GM18526 (cell line): ENCODE data around the gene RASSF8.

Source experiments
- POLR2A ChIP-seq: IDR thresholded peaks from 3 replicates; pipeline ENCODE4 v1.6.1; 2011; ENCODE audit not compliant: insufficient read length; ENCODE audit errors: extremely low read depth

Gene RASSF8

DNA sequence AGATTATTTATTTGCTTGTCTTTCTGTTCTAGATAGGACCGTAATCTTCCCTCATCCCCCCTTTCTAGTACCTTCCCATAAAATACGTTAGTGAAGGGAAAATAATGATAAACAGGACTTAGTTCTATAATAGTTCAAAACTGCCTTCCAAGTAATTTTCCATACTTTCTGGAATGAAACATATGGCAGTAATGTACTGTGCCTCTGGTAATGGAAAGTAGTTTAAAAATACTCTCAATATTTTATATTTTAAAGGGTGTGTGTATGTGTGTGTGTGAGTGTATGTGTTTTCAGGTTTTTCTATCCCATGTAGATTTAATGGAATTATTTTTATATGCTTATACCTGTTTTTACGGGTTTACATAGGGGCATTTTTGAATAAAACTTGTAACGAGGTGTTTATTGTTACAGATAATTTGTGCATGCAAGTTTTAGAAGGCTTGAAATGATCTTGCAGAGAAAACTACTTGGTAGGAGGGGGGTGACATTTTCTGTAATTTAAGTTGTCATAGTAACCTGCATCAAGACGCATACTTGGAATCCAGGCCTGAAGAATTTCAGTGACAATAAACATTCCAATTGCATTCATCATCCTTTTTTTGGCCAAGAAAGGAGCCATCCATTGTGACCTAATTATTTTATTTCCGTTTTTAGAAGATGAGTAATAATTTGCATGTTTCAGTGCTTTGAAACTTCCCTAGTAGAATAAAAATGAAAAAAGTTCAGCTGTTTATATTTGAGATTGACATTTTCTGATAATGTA, 38.9 kb downstream of the RASSF8 start:
- no peak for TF ChIP-seq POLR2A

DNA sequence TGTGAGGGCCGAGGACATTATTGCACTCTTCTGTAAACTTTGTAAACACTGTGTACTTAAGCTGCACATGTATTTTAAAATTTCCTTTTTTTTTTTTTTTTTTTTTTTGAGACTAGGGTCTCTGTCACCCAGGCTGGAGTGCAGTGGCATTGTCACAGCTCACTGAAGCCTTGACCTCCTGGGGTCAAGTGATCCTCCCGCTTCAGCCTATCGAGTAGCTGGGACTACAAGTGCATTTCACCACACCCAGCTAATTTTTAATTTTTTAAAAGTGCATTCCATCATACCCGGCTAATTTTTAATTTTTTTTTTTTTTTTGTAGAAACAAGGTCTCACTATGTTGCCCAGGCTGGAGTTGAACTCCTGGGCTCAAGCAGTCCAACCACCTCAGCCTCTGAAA, 42.4 kb downstream of the RASSF8 start:
- TF ChIP-seq POLR2A: no peak

DNA sequence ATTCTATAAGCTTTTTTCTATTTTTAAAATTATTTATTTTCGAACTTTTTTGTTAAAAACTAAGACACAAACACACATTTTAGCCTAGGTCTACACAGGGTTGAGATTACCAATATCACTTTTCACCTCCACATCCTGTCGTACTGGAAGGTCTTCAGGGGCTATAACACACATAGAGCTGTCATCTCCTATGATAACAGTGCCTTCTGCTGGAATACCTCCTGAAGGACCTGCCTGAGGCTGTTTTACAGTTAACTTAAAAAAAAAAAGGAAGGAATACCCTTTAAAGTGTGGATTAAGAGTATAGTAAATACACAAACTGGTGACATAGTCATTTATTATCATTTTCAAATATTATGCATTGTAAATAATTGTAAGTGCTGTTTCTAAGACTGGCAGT, 43.0 kb downstream of the RASSF8 start:
- TF ChIP-seq POLR2A: no peak

DNA sequence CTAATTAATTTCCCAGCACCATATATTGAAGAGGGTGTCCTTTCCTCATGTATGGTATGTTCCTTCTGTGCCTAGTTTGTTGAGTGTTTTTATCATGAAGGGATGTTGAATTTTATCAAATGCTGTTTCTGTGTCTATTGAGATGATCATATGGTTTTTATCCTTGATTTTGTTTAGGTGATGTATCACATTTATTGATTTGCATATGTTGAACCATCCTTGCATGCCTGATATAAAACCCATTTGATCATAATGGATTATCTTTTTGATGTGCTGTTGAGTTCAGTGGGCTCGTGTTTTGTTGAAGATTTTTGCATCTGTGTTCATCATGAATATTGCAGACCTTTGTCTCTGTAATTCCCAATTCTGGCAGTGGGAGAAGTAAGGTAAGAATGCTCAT, 44.6 kb downstream of the RASSF8 start:
- no peak for TF ChIP-seq POLR2A

DNA sequence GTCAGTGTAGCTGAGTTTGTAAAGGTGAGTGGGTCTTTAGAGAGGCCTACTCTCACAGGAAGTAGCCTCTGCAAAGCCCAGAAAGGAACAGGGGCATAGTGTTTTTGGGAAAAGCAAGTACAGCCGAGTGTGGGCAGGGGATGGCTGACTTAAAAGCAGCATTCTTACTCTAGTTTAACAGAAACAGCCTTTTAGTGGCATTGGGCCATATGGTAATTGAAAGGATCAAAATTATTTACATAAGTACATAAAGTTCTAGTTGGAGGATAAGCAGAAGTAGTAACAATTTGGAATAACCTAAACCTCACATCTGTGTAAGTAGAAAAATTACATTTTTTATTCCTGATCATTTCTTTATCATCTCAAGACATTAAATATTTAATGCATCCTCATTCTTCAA, 49.1 kb downstream of the RASSF8 start:
- TF ChIP-seq POLR2A: no peak

DNA sequence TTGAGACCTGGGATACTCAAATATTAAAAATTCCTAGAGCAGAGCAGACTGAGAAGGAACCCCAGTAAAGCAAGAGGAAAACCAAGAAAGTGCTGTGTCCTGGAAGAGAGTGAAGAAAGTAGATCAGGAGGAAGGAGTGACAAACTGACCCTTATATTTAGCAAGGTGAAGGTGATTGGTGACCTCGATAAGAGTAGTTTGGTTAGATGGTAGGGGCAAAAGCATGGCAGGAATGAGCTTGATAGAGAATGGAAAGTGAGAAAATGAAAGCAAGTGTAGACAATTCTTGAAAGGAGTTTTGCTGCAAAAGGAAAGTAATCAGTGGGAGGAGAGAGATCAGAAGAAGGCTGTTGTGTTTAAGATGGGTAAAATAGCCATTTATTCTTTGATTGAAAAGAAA, 51.1 kb downstream of the RASSF8 start:
- no peak for TF ChIP-seq POLR2A

DNA sequence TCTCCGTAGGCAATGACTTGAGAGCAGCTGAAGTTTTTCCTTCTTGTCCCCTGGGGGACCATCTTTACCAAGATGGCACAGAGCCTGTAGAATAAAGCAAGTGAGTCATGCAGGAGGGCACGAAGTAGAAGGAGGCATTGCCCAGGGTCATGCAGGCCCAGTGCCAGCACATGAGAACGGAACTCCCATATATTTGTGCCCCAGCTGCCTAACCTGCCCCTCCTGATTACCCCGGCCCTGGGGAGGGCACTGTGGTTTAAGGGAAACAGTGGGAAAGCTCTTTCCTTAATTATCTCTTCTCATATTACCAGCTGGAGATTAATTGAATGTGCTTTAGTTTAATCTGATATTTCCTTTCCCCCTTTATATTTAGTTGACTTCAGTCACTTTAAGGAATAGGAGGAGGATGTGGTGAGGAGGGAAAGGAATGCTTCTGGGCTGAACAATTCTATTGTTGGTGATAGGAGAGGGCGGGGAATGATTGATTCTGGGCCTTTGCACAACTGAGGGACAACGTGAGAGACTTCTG, 51.9 kb downstream of the RASSF8 start:
- TF ChIP-seq POLR2A: no peak

DNA sequence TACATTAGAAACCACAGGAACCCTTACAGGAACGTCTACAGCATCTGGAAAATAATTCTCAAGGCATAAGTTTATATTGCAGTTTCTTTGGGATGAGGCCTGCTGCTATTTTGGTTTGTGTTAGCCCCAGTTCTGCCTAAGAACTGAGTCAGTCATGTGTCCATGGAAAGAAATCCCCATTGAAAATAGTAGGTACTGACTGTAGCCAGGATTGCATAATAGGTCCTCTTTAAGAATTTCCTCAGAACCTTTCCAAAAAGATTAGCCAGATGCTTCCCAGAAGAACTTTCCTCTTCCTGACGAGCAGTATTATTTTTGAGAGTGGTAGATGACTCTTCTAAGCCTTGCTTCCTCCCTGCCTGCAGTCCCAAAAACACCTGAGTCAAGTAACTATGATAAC, 52.6 kb downstream of the RASSF8 start:
- no peak for TF ChIP-seq POLR2A

DNA sequence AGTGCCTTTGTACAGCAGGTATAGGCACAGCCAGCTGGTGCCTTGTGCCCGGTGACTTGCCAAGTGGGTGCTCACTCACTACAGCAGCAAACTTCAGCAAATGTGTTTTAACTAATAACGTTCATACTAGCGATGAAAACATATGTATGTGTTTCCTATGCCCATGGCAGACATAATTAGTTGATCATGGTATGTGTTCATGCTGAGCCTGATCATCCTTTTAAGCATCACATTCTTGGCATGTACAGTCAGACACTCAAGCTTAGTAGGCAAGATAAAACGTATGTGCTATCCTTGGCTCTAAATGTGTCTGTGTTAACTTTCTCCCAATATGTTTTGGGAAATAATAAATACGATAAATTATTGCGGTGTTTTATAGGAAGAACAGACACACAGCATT, 55.6 kb downstream of the RASSF8 start:
- no peak for TF ChIP-seq POLR2A

DNA sequence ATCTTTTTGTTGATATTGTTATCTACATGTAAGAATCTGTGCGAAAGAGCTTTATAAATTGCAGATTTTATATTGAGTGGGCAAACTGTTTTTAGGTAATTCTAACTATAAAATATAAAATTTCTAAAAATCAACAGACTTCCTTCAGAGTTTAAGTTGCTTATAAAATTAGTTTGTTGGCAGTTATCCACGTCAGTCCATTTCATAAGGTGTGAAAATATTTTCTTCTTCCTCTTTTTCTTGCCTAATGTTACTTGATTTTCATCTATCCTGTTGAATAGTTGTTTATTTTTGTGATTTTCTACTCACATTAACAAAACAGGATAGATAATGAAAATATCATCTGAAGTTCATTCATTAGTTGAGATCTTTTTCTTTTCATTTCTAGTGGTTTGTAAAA, 58.0 kb downstream of the RASSF8 start:
- TF ChIP-seq POLR2A: no peak

DNA sequence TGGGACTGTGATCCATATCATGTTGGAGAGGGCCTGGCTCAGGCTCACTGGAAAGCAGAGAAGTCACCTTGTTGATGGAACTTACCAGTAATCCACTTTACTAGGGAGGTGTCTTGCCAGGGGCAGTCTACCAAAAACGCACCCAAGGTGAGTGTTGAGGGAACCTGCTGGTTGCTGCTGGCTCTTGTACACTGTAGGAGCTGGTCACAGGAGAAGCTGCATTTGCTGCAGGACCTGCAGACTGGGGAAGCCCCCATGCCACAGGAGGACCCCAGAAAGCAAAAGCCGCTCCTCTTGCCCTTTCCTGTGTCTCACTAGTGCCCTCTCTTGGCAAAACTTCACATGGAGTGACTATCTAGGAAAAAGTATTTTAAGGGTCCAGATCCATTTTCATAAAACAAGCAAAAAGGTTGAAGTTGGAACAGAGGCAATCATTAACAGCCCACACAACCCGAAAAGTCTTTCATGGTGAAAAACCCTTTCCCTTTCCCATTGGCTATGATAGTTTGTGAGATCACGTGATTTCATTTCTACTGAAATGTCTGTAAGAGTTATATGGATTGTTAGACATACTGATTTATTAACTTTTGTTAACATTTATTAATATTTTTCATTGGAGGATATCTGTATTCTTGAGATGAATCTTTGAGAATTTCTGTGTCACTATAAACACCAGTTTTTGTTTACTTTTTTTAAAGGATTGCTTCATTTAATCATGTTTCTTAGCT, 59.2 kb downstream of the RASSF8 start:
- no peak for TF ChIP-seq POLR2A

DNA sequence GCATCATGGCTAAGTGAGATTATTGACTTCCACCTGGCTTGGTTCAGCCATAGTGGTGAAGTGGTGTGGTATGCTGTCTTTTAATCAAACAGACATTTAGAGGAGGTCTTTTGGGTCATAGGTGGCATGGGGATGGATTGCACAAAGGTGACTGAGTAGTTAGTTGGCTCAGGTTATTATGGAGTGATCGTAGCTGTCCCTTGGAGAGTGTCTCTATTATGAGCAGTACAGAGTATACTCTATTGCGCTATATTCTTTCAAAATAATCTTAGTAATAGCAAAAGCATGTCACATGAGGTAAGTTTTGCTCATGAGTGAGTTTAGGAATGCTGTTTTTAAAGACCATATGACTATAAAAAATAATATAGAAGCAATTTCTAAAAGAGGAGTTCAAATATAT, 60.4 kb downstream of the RASSF8 start:
- TF ChIP-seq POLR2A: no peak

DNA sequence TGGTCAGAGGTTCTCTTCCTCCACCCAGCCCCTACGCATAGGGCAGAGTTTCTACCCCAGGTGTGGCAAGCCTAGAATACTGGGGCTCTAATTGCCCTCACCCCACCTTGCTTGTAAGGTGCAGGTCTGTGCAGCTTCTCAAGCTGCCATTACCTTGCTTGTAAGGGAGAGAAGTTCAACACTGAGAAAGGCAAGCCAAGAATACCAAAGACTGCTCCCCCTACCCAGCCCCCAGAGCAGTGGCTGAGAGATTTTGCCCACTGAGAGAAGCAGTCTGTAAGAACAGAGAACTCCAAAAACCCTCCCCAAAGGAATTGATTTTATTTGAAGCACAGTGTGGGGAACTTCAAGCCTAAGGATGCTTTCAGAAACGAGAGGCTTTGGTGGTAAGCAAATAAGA, 63.1 kb downstream of the RASSF8 start:
- no peak for TF ChIP-seq POLR2A

DNA sequence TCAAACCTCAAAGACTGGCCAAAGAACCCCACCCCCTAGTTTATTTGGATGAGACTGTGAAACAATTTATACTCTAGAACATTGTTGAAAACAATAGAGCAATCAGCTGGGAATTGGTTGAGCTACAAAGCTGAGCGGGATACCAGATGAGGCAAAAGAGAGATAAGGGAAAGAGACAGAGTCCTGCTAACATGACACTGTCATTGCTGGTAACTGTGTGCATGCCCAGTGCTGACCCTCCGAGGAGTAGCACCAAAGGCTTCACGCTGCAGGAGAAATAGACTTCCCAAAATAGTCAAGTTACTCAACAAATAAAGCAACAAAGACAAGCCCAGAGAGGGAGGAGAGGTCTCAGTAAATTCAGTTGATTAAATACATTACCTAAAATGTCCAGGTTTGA, 63.6 kb downstream of the RASSF8 start:
- no peak for TF ChIP-seq POLR2A

DNA sequence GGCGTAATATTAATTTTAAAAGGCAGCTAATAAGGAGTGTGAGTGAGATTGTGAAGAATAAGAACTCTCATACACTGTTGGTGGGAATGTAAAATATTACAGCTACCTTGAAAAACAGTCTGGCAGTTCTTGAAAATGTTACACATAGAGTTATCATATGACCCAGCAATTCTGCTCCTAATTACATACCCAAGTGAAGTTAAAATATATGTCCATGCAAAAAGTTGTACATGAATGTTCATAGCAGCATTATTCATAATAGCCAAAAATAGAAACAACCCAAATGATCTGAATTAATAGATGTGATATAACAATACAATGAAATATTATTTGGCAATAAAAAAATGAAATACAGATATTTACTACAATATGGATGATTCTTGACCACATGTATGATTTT, 68.2 kb downstream of the RASSF8 start:
- no peak for TF ChIP-seq POLR2A

DNA sequence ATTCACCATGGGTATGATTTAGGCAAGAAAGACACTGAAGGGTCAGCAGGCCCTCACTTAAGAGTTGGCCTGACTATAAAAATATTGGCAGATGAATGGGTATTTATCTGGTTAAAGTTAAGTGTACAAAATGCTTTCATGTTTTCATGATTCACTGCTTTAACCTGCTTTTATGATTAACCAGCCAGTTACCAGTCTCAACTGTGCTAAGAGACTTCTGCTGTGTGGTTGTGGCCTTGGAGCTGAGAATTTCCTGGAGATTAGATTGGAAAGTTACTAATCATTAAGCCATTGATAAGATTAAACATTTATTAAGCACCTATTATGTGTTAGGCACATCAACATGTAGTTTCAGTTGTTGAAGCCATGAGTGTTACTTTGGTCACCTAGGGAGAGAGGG, 68.9 kb downstream of the RASSF8 start:
- no peak for TF ChIP-seq POLR2A
